ENCODE measurements around the gene GPR55.
A peak's percentile ranks its signal among the peaks of the same experiment; 100 is the strongest.

Gene GPR55

DNA sequence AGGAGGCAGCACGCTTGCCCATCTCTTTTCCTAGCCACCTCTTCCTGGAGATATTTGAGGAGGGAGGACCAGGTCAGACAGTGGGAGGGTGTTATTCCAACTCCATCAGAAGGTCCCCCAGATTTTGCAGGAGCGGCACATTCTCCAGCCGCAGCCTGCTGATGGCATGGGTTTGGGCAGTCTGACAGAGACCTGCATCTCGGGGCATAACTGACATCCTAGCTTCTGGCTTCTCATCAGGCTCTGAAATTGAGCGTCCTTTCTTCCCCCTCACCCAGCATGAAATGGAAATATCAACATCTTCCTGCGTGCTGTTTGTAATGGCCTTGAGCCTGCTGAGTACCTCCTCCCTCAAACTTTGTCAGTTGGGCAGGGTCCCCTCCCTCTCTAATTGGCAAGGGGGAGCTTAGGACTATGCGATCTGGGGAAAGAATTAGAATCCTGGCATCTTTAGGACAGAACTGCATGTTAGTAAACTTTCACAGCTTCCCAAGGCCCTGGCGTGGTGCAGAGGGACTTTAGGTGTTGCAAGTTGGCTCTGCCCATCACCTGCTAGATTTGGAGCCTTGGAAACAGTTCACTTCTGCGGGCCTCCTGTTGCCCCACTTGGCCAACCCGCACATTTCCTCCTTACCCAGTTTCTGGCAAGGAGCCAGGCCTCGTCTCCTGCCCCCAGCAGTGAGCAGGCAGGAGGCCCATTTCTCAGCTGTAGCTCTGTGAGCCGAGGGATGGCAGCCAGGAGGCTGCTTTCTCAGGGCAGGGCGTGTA lies 58.1 kb downstream of the GPR55 start:
- peak; percentile 42 for DNase-seq (ENCODE audit: low read depth)

DNA sequence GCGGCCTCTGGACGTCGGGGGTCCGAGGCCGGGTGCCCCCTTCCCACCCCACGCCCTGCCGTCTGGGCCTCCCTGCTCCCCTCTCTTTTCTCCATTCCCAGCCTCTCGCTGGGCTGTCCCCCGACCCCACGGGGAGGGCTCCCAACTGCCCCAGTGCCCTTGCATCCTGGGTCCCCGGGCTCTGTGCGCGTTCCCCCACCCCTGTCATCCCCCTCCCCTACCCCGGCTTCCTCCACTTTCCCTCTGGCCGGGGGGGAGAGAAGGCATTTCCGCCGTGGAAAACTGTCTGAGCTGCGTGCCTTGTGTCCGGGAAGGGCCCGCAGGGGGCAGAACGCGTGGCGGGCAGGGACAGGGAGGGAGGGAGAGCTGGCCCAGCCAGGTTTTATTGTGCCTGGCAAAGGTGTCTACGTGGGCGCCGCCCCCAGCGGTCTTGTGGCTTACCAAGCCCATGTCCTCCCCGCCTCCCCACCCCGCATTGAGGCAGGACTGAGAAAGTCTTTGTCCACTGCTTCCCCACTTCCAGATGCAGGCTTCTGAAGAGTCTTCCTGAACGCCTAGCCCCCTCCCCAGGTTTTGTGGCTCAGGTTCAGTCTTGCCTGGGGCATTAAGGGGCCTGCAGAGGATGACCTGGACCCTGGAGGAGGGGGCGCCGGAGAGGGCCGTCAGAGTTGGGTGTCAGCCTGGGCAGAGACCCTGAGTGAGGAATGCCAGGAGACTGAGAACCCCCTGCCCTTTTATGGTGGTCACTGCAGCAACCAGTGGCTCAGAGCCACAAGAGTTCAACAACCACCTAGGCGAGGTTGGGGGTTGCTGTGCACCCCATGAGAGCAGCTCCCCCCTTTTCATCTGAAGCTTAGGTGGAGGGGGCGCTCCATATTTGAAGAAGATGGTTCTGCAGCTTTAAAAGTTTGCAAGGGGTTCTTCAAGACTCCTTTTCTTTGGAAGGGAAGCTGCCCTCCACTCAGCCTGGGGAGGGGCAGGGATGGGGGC lies 59.0 kb downstream of the GPR55 start:
- DNase-seq (ENCODE audit: low read depth) = no peak

DNA sequence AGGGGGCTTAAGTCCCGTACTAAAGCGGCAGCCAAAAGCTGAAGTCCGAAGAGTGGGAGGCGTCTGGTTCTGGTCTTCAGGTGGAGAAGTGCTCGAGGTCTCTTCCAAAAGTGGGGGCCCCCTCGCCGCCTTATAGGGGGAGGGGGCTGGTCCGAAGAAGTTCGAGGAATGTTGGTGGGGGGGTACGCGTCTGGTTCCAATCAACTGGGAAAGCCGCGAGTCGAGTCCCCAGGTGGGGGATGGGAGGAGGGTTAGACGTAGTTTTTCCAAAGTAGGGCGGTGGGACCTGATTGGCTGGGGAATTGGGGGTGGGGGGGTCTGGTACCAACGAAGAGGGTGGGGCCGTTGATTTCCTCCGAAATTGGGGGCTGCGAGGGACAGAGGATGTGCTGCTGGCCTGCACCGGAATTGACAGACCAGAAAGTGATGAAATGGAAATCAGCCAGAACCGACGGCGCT lies 59.7 kb downstream of the GPR55 start:
- DNase-seq (ENCODE audit: low read depth) = no peak

DNA sequence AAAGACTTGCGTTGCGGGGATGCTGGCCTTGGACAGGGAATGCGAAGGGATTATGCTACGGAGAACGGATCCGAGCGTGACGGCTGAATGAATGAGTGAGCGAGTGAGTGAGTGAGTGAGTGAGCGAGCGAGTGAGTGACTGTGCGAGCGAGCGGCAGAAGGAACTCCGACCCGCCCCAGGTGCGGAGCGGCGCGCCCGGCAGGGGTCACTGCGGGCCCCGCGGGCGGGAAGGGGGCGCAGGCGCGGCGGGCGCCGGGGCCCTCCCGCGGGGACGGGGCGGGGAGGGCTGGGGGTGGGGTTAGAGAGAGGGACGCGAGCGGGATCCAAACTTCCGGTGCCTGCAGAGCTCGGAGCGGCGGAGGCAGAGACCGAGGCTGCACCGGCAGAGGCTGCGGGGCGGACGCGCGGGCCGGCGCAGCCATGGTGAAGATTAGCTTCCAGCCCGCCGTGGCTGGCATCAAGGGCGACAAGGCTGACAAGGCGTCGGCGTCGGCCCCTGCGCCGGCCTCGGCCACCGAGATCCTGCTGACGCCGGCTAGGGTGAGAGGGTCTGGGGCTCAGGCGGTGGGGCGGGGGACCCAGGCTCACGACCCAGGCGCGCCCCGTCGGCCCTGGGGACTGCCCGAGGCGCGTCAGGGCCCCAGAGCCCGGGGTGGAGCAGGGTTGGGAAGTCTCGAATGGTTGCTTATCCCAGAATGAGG lies 60.3 kb downstream of the GPR55 start, which contains the start of gene ITM2C:
TSS of gene ITM2C (plus strand) at position 338 of the 702 bp plus-strand sequence. CDS start at position 422, 84 bp downstream.
- DNase-seq (ENCODE audit: low read depth) = peak; percentile 63

GRCh38 chr2:230864122-230864604 lies 60.9 kb downstream of the GPR55 start:
- DNase-seq (ENCODE audit: low read depth) = no peak

GRCh38 chr2:230863442-230864121 lies 61.5 kb downstream of the GPR55 start:
- DNase-seq (ENCODE audit: low read depth) = no peak

DNA sequence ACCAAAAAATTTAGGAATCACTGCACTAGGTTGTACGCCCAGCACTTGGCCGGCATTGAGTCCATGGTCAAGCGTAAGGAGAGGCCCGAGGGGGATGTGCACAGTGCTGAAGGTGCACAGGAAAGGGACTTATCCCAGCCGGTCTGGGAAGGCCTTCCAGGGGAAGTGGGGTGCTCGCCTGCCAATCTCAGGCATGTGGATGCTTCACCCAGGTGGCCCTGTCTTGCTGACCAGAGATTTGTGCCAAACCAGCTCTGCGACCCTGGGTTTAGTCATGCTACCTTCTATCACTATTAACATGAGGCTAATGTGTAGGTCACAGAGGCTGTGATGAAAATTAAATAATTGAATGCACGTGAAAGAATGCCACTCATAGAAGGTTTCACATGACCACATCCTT lies 62.0 kb downstream of the GPR55 start:
- no peak for DNase-seq (ENCODE audit: low read depth)

- DNase-seq (ENCODE audit: low read depth) = no peak
Observed at GRCh38 chr2:230862292-230862691, 62.8 kb downstream of the GPR55 start.

GRCh38 chr2:230861552-230862255 lies 63.3 kb downstream of the GPR55 start:
- no peak for DNase-seq (ENCODE audit: low read depth)

All from stimulated activated CD8-positive, alpha-beta memory T cell treated with anti-CD3 and anti-CD28 coated beads, Interleukin-4, amount 100 ng/mL, for 24 hours (primary cell).